HG03575 (cell line): ENCODE data around the gene ASPG.

Source experiments
- ATAC-seq: cut with Tn5 transposase; IDR thresholded peaks from one replicate; pipeline ENCODE4 v1.9.1; 2021; ENCODE audit not compliant: unreplicated experiment, insufficient number of reproducible peaks, low FRiP score; ENCODE audit errors: extremely low read depth

Gene ASPG

DNA sequence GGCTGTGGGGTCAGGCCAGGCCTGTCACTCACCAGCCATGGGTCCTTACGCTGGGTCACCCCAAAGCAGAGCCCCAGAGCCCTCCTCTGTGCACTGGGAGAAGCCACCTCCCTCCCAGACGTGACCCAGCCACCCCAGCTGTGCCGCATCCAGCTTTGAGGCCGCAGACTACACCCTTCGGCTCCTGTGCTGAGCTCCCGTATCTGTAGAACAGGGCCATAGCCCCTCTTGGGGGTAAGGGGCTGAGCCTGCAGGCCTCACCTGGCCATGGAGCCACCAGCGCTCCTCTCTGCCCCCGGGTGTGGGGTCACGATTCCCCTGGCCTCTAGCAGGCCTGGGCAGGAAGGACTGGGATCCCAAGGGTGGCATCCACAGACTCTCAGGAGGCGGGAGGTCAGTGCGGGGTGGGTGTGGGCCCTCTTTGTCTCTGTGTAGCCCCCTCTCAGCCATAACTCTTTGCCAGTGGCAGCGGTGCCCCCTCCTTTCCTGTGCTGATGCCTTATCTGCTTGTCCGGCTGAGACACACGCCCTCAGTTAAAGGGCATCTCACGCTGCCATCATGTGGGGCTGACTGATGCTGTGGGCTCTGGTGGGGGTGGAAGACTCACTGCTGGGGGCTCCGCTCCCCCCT, 16.3 kb downstream of the ASPG start:
- no peak for ATAC-seq

DNA sequence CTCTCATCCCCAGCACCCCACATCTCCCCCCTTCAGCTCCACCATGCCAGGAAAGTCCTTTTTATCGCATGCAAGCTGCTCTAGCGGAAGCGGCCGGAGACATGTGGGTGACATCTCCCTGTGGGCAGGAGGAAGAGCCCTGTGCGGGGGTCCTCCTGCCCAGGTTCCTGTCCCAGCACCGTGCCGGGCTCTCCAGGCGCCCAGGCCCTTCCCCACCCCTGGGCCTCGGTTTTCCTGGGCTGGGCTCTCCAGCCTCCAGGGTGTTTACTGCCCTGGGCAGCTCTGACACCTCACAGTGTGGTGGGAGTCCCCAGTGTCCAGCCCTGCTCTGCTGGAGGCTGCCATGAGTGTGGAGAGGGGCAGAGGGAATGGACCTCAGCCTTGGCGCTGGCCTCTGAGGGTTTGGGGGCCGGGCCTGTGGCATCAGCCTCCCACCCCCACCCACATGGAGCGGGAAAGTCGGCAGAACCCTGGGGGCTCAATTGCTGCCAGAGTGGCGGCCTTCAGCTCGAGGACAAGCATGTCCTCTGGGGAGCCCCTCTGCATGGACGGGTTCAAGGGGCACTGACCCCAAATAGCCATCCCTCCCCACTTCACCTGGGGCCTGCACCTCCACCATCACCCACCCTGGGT, 16.9 kb downstream of the ASPG start:
- ATAC-seq = no peak

DNA sequence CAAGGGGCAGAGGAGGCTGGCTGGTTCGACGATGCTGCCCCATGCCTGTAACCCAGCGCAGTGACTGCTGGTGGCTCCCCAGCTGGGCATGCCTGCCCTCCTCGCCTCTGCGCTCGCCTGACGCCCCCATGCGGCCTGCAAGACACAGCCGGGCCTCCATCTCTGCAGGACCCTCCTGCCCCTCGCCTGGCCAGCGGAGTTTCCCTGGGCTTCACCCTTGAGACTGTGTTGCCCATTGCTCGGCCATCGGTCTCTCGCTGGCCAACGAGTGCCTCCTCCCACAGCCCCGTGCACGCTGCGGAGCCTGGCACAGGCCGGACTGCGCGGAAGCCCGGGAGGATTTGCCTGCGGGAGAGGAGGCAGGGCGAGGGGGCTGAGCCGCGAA, 17.6 kb downstream of the ASPG start:
- no peak for ATAC-seq

DNA sequence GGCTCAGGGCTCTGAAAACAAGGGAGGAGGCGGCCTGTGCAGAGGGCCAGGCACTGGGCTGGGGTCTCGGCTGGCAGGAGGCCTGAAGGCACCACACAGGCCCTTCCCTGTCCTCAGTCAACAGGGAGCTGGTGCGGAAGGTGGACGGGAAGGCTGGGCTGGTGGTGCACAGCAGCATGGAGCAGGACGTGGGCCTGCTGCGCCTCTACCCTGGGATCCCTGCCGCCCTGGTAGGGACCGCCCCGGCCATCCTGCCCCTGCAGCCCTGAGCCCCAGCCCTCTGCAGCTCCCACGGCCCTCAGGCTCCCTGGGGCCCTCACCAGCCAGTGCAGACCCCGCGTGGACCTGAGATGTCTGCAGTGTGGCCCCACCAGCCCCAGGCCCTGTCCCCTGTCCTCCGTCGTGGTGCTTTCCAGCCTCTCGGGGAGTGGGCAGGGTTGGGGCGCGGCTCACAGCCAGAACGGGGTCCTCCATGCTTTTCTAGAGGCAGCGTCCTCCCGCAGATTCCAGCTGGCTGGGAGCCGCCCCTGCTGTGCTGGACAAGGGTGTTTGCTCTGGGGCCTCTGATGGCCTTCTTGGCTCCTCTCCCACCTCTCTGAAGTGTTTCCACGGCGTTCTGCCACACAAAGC, 18.1 kb downstream of the ASPG start:
- no peak for ATAC-seq

DNA sequence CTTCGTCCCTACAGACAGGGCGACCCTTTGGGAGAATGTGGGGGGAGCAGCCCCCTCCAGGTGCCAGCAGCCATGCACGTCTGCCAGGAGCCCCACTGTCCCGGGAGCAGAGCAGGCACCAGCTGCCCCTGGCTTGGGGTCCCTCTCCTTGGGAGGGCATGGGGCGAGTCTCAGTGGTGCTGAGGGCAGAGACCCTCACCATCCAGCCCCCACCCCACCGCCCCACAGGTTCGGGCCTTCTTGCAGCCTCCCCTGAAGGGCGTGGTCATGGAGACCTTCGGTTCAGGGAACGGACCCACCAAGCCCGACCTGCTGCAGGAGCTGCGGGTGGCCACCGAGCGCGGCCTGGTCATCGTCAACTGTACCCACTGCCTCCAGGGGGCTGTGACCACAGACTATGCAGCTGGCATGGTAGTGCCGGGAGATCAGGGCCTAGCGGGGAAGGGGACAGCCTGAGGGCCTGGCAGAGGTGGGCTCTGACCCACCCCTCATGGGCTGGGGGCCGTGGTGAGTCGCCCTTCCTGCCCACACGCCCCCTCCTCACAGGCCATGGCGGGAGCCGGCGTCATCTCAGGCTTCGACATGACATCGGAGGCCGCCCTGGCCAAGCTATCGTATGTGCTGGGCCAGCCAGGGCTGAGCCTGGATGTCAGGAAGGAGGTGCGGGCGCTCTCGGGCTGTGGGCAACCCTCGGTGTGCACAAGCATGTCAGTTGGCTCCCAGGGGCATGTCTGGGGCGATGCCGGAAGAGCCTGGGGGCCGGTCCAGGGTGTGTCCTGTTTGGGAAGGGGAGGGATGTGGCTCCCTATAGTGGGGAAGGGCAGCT, 18.8 kb downstream of the ASPG start:
- no peak for ATAC-seq

DNA sequence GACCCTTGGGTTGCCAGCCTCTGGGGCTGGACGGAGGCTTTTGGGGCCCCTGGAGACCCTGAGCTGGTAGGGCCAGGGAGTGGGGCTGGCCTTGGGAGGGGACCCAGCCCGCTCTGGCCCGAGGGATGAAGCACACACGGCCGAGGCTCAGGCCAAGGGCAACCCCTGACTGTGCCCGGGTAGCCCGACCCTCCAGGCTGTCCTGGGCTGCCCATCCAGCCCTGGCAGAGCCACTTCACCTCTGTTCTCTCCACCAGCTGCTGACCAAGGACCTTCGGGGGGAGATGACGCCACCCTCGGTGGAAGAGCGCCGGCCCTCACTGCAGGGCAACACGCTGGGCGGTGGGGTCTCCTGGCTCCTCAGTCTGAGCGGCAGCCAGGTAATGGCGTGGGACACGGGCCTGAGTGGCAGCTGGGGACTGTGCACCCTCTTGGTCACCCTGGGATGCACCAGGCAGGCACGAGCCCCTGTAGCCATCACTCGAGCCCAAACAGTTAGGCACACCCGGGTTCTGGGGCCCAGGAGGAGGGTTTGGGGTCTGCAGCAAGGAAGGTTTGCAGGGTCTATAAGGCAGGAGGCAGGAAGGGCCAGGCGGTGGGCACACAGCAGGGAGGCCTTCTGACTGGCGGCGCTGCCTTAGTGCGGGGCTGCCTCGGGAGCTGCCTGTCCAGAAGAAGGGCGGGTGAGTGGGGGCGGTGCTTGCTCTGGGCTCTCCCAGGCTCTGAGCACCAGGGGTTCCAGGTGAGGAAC, 19.7 kb downstream of the ASPG start:
- ATAC-seq = no peak

DNA sequence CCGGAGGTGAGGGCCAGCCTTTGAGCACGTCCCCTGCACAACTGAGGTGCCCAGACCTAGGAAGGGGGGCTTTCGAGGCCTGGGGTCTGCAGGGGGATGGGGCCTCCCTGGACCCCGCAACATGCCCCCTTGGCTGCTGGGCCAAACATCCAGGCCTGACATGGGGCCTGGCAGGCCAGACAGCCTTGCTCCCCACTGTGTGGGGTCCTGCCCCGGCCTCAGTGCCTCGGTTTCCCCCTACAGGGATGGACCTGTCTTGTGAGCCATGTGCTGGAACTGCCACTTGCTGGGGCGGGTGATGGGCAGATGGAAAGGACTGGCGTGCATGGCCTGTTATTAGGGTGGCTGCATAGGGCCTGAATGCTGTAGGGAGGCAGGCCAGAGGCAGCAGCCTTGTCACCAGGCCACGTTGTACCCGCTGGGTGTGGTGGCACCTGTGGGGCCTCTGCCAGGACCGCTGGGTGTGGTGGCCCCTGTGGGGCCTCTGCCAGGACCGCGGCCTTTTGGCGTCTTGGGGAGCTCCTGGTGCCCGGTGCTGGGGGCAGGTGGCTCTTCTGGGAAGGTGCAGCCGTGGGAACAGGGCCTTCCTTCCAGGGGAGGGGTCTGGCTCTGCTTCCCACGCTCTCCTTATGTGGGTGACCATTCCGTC, 20.4 kb downstream of the ASPG start:
- no peak for ATAC-seq

DNA sequence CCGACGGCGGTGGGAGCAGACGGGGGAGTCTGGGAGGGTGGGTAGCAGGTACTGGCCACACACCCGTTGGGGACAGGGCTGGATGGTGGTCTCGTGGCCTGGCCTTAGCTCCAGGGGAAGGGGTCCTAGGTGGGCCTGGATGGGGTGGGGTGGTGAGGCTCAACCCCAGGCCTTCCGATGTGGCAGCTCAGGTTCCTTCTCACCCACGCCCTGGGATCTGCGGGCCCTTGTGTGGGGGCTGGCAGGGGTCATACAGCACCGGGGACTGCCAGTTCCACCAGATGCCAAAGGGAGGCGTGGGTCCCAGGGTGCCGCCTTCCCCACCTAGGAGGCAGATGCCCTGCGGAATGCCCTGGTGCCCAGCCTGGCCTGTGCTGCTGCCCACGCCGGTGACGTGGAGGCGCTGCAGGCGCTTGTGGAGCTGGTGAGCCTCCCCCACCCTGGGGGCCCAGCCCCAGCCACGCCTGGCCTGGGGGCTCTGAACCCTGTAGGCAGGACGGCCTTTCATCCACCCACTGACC, 21.0 kb downstream of the ASPG start:
- ATAC-seq = no peak

DNA sequence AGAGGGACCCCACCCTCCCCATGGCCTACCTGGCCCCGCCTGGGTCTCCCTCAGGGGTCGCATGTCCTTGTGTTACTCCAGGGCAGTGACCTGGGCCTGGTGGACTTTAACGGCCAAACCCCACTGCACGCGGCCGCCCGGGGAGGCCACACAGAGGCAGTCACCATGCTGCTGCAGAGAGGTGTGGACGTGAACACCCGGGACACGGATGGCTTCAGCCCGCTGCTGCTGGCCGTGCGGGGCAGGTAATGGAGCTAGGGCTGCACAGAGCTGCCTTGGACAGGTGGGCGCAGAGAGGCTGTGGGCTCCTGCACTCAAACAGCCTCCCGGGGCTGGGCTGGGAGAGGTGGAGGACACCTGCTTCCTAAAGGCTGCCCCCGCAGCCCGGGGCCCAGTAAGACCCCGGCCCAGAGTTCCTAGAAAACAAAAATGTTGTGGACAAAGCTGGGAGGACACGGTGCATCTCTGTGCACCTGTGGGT, 21.6 kb downstream of the ASPG start:
- no peak for ATAC-seq

DNA sequence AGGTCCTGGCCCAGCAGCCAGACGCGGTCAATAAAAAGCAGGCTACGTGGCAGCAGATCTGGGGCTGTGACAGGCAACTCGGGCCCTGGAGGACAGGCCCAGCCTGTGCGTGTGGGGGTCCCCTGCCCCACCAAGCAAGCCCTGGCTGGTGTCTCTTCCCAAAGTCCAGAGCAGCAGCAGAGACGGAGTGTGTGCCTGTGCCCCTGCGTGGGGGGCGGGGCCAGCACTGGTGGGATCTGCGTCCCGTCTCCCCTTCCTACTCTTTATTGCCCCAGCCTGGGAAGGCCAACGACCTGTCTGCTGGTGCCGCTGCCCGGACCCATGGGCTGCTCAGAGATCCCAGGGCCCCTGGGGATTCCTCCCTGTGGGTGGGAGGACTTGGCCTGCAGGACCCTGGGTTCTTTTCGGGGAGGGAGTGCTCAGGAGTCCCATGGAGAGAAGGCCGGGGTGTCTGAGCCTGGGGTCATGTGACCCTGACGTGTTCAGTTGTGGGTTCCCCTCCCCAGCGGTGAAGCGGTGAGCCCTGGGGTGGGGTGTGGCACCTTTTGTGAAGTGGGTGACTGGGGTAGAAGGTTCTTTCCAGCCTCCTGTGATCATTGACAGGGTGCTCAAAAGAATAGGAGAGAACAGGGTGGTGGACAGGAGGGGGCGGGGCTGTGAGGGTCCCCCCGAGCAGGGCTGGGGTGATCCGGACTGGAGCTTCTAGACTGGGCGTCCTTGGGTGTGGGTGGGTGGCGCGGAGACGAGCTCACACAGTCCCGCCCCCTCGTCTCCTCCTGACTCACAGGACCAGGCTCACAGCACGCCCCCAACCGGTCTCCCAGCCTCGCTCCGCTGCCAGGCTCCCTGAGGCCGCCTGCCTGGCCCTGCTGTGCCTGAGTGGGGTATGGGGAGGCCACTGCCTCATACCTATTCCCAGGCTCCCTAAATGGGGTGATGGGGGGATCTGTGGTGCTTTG, 22.4 kb downstream of the ASPG start:
- ATAC-seq = no peak

DNA sequence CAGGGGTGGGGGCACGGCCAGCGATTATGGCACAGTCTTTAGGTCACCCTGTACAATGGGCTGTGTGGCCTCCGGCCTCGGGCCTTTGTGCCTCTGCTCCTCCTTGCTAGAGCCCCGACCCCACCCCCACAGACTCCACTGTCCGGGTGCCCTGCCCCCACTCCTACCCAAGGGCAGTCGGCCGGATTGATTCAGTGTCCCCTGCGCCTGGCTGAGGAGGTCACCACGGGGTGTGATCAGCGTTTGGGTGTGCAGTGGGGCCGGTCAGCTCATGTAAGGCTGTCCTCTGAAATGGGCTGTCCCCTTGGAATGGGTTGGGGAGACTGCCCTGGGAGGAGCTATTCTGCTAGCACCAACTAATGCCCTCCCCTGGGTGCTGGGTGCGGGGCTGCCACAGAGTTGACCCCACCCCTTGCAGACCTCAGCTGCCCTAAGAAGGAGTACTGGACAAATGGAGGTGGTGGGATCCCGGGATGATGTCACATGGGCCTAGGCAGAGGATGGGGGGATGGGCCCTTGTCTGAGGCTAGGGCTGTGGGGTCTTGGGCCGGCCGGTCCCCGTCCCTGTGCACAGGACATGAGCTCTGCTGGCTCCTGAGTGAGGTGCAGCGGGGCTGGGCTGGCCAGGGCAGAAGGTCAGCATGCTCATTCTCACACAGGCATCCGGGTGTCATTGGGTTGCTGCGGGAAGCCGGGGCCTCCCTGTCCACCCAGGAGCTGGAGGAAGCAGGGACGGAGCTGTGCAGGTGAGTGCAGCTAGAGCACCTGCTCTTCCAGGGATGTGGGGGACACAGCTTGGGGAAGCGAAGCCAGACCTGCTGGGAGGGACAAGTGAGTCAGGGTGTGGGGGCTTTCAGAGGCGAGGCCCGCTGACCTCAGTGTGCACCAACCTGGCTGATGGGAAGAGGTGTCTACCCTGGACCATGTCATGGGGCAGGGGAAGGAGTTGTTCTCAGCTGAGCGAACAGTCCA, 23.4 kb downstream of the ASPG start:
- no peak for ATAC-seq

DNA sequence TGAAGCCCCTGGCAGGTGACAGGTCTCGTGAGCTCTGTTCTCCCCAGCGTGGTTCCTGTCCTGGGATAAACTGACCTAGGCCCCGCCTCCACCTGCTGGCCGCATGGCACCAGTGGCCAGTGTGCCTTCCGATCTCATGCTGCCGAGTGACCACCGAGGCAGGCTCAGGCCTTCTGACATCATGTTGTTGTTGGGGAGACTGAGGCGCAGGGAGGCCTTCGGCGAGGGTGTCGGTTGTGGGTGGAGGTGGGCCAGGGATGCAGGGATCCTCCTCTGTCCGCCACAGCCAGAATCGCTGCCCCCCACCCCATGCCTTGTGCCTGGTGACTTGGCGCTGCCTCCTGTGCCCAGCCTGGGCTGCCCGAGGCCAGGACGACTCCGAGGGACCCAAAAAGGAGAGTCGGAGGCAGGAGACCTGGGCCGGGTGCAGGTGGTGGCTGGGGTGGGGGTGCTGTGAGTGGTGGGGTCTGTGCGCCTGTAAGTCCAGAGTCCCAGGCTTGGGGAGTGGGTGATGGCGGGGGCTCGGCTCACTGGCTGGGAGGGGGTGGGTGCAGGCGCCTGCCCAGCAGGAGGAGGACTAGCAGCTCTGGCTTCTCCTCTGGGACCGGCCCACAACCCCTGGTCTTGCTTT, 24.3 kb downstream of the ASPG start:
- ATAC-seq = no peak

DNA sequence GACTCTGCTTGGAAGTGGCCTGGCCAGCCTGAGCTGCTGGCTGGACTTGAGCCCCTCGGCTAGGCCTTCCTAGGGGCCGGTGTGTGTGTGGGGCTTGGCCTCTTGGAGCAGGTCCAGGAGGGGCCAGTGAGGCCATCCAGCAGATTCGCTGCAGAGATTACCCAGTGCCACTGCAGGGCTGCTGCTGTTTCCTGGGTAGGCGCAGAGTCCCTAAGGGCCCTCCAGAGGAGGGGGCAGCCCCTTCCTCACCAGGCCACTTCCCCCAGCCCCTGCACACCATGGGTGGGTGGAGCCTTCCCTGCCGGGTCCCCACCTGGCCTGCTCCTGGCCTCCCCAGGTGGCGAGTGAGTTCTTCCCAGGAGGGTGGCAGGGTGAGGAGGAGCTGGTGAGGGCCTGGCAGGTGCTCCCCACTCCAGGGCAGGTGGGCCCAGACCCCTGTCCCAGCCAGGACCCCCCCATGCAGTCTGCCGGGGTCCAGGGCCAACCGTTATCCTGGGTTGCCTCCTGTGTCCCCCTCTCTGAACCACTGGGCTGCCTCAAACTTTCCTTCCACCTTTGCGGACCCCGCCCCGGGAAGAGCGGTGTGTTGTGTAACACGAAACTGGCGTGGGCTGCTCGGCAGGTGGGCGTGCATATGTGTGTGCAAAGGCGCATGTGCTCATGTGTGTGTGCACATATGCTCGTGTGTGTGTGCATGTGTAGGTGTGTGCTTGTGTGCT, 25.1 kb downstream of the ASPG start:
- ATAC-seq = no peak

DNA sequence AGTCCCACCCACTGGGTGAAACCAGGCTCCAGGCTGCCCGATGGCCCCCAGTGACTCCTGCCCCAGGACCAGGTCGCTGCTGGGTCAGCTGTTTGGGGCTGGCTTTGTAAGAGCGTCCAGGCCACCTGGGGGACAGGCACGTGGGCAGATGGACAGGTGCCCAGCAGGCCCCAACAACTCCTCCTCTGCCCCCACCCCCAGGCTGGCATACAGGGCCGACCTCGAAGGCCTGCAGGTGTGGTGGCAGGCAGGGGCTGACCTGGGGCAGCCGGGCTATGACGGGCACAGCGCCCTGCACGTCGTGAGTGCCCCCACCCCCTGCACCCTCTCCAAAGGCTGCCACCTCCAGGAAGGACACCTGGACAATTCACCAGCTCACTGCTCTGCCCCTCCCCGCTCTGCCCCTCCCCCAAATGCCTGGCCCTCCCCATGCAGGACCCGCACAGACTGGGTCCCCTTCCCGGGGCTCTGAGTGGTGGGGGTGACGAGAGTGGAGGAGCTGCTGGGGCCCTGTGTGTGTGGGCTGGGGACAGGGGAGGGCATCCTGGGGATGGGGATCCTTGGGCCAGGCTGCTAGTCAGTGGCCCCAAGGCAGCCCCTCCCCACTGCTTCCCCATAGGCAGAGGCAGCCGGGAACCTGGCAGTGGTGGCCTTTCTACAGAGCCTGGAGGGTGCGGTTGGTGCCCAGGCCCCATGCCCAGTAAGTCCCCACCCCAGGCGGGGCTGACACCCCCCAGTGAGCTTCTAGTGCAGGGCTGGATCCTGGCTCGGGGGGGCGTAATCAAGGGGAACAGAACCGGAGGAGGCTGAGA, 26.0 kb downstream of the ASPG start:
- no peak for ATAC-seq

DNA sequence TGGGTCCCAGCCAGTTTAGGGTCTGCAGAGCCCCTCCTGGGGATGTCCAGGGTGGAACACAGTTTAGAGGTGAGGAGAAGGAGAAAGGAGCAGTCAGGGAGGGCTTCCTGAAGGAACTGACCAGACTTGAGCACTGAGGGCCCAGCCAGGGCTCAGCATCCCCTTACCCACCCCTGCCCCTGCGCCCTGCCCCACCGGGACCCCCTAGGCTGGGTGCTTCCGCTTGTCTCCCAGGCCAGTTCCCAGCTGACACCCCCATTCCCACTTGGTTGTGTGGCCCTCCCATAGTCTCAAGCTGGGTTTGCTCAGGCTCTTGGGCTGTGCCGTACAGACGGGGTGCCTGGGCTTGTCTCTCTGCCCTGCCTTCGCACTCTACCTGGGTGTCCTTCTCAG, 26.6 kb downstream of the ASPG start:
- no peak for ATAC-seq
